SK-N-SH treated with all-trans-retinoic acid at 6 μM for 48 hours (cell line): ENCODE data around the gene SLC5A5.

Experiments used
- ATAC-seq: fragments of 200-7000 bp; cut with Tn5 transposase; 3 replicates; pipeline ENCODE4 v1.9.1; 2020; ENCODE audit warnings: mild to moderate bottlenecking, moderate library complexity
- ARNTL ChIP-seq: fragments of 450-650 bp; formaldehyde crosslinking; IDR thresholded peaks from 2 replicates; pipeline ENCODE4 v1.5.0; 2020; ENCODE audit warnings: low read depth, mild to moderate bottlenecking, moderate library complexity, borderline replicate concordance
- BACH2 ChIP-seq: fragments of 250-450 bp; sonication (Bioruptor Pico); IDR thresholded peaks from 2 replicates; pipeline ENCODE4 v1.9.0; 2021; ENCODE audit warnings: mild to moderate bottlenecking, borderline replicate concordance
- CSDC2 ChIP-seq: fragments of 250-450 bp; sonication (Bioruptor Pico); IDR thresholded peaks from 2 replicates; pipeline ENCODE4 v1.5.0; 2020; ENCODE audit warnings: mild to moderate bottlenecking, moderate library complexity
- GLIS3 ChIP-seq: fragments of 250-450 bp; sonication (Bioruptor Pico); IDR thresholded peaks from 2 replicates; pipeline ENCODE4 v1.5.0; 2020; ENCODE audit warnings: mild to moderate bottlenecking, moderate library complexity
- ISL1 ChIP-seq: fragments of 250-450 bp; sonication (Bioruptor Pico); IDR thresholded peaks from 2 replicates; pipeline ENCODE4 v2.1.2; 2022; ENCODE audit warnings: mild to moderate bottlenecking, moderate library complexity
- OSR1 ChIP-seq: fragments of 250-450 bp; sonication (Bioruptor Pico); IDR thresholded peaks from 2 replicates; pipeline ENCODE4 v1.8.0; 2022; ENCODE audit warnings: moderate library complexity, mild to moderate bottlenecking, inconsistent platforms
- PPARA ChIP-seq: fragments of 250-450 bp; sonication (Bioruptor Pico); IDR thresholded peaks from 2 replicates; pipeline ENCODE4 v1.5.0; 2020; ENCODE audit warnings: mild to moderate bottlenecking, borderline replicate concordance
- RARB ChIP-seq: fragments of 250-450 bp; sonication (Bioruptor Pico); IDR thresholded peaks from 2 replicates; pipeline ENCODE4 v1.8.0; 2021; ENCODE audit warnings: mild to moderate bottlenecking, moderate library complexity
- SNAI2 ChIP-seq: fragments of 250-450 bp; sonication (Bioruptor Pico); IDR thresholded peaks from 2 replicates; pipeline ENCODE4 v1.5.0; 2020; ENCODE audit warnings: mild to moderate bottlenecking, moderate library complexity
- TCF4 ChIP-seq: fragments of 250-450 bp; sonication (Bioruptor Pico); IDR thresholded peaks from 2 replicates; pipeline ENCODE4 v1.8.0; 2021; ENCODE audit warnings: mild to moderate bottlenecking, moderate library complexity, borderline replicate concordance
- TOX ChIP-seq: fragments of 250-450 bp; sonication (Bioruptor Pico); IDR thresholded peaks from 2 replicates; pipeline ENCODE4 v1.8.0; 2021; ENCODE audit warnings: mild to moderate bottlenecking, moderate library complexity, borderline replicate concordance
- ZC3H10 ChIP-seq: fragments of 250-450 bp; sonication (Bioruptor Pico); IDR thresholded peaks from 2 replicates; pipeline ENCODE4 v1.5.1; 2021; ENCODE audit warnings: mild to moderate bottlenecking, moderate library complexity
- ZFP3 ChIP-seq: fragments of 250-450 bp; sonication (Bioruptor Pico); IDR thresholded peaks from 2 replicates; pipeline ENCODE4 v1.5.0; 2020; ENCODE audit warnings: mild to moderate bottlenecking, moderate library complexity
- ZFP30 ChIP-seq: fragments of 450-650 bp; formaldehyde crosslinking; IDR thresholded peaks from 2 replicates; pipeline ENCODE4 v1.5.0; 2022; ENCODE audit warnings: mild to moderate bottlenecking, moderate library complexity
- ZNF565 ChIP-seq: fragments of 450-650 bp; formaldehyde crosslinking; conservative IDR thresholded peaks from 2 replicates; pipeline ENCODE4 v1.5.0; 2020; ENCODE audit warnings: low read depth, mild to moderate bottlenecking, moderate library complexity
- ZNF70 ChIP-seq: fragments of 450-650 bp; formaldehyde crosslinking; IDR thresholded peaks from 2 replicates; pipeline ENCODE4 v1.5.0; 2020; ENCODE audit warnings: mild to moderate bottlenecking, moderate library complexity
- ZNF8 ChIP-seq: fragments of 450-650 bp; formaldehyde crosslinking; IDR thresholded peaks from 2 replicates; pipeline ENCODE4 v1.5.0; 2020; ENCODE audit warnings: mild to moderate bottlenecking, moderate library complexity
- TF ChIP-seq, protein P1 (sequence below): fragments of 250-450 bp; sonication (Bioruptor Pico); IDR thresholded peaks from 2 replicates; pipeline ENCODE4 v1.5.1; 2021; ENCODE audit warnings: mild to moderate bottlenecking, moderate library complexity
- TF ChIP-seq, protein P2 (sequence below): fragments of 250-450 bp; sonication (Bioruptor Pico); IDR thresholded peaks from 2 replicates; pipeline ENCODE4 v1.8.0; 2020; ENCODE audit warnings: mild to moderate bottlenecking, moderate library complexity, borderline replicate concordance
- TF ChIP-seq, protein P3 (sequence below): fragments of 250-450 bp; sonication (Bioruptor Pico); IDR thresholded peaks from 2 replicates; pipeline ENCODE4 v1.5.0; 2020; ENCODE audit warnings: mild to moderate bottlenecking, moderate library complexity

The SLC5A5 gene

DNA sequence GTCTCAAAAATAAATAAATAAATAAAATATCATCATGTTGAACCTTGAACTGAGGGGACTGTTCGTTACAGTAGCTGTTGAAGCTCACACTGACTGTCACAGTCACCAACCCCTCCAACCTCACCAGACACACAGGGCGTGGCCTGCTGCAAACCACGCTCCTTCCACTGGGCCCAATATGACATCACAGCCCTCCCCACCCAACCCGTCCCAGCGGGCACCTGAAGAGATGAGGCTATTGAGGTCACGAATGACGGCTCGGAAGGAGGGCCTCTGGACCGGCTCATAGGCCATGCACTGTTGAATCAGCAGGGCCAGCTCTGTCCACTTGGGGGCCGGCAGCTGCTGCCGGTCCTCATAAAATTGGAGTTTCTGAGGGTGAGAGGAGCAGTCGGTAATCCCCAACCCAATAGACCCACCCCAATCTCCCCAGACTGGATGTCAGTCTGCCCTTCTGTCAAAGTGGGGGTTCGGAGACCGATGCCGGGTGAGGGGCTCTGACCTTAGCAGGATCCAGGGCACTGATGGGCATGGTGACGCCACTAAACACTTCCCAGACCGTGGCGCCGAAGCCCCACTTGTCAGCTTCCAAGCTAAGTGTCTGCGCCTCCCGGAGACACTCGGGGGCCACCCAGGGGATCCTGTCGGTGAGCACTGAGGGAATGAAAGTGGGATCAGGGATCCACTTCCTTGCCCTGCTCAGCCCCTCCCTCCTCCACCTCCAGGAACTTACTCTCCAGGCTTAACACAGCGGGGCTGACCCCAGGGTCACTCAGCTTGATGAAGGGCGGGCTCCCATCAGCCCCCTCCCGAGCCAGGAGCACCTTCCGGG is 37.2 kb upstream of the SLC5A5 start:
- no peak for TF ChIP-seq BACH2 (CRISPR knock-in tag)
- TF ChIP-seq CSDC2 (CRISPR knock-in tag), result no peak
- TF ChIP-seq GLIS3 (CRISPR knock-in tag), result no peak
- no peak for TF ChIP-seq ZNF8 (CRISPR knock-in tag)
- TF ChIP-seq PPARA, result no peak
- no peak for TF ChIP-seq ZFP30 (CRISPR knock-in tag)
- TF ChIP-seq TOX (CRISPR knock-in tag), result no peak
- no peak for TF ChIP-seq ZNF565 (CRISPR knock-in tag)
- no peak for ATAC-seq

DNA sequence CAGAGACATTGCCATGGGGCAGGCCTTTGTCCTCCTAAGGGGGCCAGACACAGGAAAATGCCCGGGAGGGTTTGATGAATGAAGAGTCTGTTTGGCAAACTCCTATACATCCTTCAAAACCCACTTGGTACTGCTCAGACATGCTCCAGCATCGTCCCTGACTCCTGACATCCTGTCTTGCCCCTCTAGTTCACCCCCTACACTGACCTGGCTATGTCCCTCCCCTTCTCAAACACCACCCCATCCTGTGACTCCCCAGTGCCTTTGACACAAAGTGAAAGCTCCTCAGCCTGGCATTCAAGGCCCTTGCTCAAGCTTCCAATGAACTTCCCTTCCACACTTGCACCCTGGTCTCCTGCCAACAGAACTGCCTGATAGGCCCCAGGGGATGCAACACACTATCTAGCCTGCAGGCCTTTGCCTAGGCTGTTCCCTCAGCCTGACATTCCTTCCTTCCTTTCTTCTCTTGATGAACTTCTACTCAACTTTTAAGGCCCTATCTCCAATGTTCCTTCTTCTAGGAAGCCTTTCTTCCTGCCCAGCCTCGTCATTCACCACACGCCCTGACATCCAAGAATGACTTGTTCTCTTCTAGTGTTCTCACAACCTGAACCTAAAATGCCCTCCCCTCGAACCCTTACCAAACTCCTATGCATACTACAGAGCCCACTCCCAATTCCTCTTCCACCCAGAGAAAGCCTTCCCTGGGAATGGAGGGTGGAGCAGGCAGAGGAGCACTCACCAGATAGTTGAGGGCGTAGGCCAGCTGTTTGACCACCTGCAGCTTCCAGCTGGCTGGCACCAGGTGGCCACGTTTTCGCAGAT is 36.4 kb upstream of the SLC5A5 start:
- TF ChIP-seq, protein P1, sequence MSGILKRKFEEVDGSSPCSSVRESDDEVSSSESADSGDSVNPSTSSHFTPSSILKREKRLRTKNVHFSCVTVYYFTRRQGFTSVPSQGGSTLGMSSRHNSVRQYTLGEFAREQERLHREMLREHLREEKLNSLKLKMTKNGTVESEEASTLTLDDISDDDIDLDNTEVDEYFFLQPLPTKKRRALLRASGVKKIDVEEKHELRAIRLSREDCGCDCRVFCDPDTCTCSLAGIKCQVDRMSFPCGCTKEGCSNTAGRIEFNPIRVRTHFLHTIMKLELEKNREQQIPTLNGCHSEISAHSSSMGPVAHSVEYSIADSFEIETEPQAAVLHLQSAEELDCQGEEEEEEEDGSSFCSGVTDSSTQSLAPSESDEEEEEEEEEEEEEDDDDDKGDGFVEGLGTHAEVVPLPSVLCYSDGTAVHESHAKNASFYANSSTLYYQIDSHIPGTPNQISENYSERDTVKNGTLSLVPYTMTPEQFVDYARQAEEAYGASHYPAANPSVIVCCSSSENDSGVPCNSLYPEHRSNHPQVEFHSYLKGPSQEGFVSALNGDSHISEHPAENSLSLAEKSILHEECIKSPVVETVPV (CRISPR knock-in tag), result no peak
- peak; percentile 97 for TF ChIP-seq ZFP3 (CRISPR knock-in tag)

DNA sequence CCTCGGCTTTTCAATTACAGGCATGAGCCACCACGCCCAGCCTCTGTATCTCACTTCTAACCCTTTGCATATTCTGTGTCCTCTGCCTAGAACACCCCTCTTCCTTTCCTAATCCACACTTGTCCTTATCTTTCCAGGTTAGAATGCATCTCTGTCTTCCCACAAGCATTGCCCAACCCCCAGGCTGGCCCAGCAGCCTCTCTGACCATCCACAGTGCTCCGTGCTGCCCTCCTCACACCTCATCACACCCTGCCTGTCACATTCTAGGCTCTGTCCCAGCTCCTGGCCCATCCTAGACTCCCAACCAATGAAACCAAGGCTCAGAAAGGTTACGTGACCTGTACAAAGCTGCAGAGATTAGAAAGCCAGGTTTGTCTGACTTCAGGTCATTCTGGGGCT is 35.2 kb upstream of the SLC5A5 start:
- TF ChIP-seq TOX (CRISPR knock-in tag), result no peak
- no peak for TF ChIP-seq ZFP3 (CRISPR knock-in tag)
- TF ChIP-seq OSR1 (CRISPR knock-in tag), result no peak
- no peak for TF ChIP-seq ZNF8 (CRISPR knock-in tag)
- no peak for TF ChIP-seq SNAI2
- no peak for TF ChIP-seq ZC3H10 (CRISPR knock-in tag)
- TF ChIP-seq ZFP30 (CRISPR knock-in tag), result no peak
- no peak for TF ChIP-seq GLIS3 (CRISPR knock-in tag)
- no peak for TF ChIP-seq BACH2 (CRISPR knock-in tag)
- TF ChIP-seq, protein P2, sequence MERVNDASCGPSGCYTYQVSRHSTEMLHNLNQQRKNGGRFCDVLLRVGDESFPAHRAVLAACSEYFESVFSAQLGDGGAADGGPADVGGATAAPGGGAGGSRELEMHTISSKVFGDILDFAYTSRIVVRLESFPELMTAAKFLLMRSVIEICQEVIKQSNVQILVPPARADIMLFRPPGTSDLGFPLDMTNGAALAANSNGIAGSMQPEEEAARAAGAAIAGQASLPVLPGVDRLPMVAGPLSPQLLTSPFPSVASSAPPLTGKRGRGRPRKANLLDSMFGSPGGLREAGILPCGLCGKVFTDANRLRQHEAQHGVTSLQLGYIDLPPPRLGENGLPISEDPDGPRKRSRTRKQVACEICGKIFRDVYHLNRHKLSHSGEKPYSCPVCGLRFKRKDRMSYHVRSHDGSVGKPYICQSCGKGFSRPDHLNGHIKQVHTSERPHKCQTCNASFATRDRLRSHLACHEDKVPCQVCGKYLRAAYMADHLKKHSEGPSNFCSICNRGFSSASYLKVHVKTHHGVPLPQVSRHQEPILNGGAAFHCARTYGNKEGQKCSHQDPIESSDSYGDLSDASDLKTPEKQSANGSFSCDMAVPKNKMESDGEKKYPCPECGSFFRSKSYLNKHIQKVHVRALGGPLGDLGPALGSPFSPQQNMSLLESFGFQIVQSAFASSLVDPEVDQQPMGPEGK (CRISPR knock-in tag), result no peak
- no peak for ATAC-seq

More for the DNA sequence above, 36.4 kb upstream of the SLC5A5 start:
- no peak for ATAC-seq

DNA sequence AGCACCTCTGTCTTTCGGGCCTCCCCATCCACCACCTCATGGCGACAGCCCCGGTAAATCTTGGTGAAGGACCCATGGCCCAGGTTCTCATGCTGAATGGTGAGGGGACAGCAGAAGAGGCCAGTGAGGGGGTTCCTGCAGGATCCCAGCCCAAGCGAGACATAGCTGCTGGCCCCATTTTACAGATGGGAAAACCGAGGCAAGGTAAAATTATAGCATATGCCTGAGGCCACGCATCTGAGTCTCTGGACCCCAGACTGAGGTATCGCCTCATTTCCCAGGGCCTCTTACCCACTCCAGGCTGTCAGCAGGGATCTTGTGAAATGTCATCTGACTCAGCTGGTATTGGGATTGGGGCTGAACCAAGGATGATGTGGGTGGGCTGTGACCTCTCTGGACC is 33.8 kb upstream of the SLC5A5 start:
- no peak for ATAC-seq
- TF ChIP-seq SNAI2, result no peak
- TF ChIP-seq ZNF70 (CRISPR knock-in tag), result no peak
- TF ChIP-seq, protein P1 (CRISPR knock-in tag), result no peak
- TF ChIP-seq TCF4 (CRISPR knock-in tag), result no peak
- no peak for TF ChIP-seq ZNF8 (CRISPR knock-in tag)
- TF ChIP-seq ZC3H10 (CRISPR knock-in tag), result no peak
- TF ChIP-seq BACH2 (CRISPR knock-in tag), result no peak
- TF ChIP-seq ZFP3 (CRISPR knock-in tag), result no peak
- TF ChIP-seq CSDC2 (CRISPR knock-in tag), result no peak
- TF ChIP-seq RARB (CRISPR knock-in tag), result no peak
- TF ChIP-seq ZFP30 (CRISPR knock-in tag), result no peak
- no peak for TF ChIP-seq GLIS3 (CRISPR knock-in tag)
- no peak for TF ChIP-seq TOX (CRISPR knock-in tag)
- TF ChIP-seq ARNTL (CRISPR knock-in tag), result no peak
- TF ChIP-seq PPARA, result no peak

DNA sequence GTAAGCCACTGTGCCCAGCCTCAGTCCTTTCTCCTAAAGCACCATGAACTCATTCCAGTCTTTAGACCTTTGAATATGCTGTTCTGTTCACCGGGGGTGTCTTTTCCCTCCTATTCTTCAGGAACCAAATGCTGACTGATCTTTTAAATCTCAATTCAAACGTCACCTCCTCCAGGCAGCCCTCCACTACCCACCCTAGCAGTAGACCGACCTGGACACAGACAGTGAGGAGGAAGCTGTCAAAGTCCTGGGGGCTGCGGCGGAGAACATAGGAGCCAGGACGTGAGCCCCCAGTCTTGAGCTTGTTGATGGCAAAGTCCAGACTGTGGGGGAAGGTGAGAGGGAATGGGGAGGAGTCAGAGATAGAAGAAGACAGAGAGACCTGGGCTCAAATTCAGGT is 31.7 kb upstream of the SLC5A5 start:
- no peak for ATAC-seq
- no peak for TF ChIP-seq OSR1 (CRISPR knock-in tag)
- no peak for TF ChIP-seq ZNF8 (CRISPR knock-in tag)
- no peak for TF ChIP-seq PPARA
- TF ChIP-seq ZFP3 (CRISPR knock-in tag), result no peak
- TF ChIP-seq TOX (CRISPR knock-in tag), result no peak
- no peak for TF ChIP-seq SNAI2
- TF ChIP-seq ARNTL (CRISPR knock-in tag), result no peak
- no peak for TF ChIP-seq TCF4 (CRISPR knock-in tag)
- TF ChIP-seq, protein P2 (CRISPR knock-in tag), result no peak
- TF ChIP-seq ISL1 (CRISPR knock-in tag), result no peak
- TF ChIP-seq BACH2 (CRISPR knock-in tag), result no peak
- TF ChIP-seq, protein P3, sequence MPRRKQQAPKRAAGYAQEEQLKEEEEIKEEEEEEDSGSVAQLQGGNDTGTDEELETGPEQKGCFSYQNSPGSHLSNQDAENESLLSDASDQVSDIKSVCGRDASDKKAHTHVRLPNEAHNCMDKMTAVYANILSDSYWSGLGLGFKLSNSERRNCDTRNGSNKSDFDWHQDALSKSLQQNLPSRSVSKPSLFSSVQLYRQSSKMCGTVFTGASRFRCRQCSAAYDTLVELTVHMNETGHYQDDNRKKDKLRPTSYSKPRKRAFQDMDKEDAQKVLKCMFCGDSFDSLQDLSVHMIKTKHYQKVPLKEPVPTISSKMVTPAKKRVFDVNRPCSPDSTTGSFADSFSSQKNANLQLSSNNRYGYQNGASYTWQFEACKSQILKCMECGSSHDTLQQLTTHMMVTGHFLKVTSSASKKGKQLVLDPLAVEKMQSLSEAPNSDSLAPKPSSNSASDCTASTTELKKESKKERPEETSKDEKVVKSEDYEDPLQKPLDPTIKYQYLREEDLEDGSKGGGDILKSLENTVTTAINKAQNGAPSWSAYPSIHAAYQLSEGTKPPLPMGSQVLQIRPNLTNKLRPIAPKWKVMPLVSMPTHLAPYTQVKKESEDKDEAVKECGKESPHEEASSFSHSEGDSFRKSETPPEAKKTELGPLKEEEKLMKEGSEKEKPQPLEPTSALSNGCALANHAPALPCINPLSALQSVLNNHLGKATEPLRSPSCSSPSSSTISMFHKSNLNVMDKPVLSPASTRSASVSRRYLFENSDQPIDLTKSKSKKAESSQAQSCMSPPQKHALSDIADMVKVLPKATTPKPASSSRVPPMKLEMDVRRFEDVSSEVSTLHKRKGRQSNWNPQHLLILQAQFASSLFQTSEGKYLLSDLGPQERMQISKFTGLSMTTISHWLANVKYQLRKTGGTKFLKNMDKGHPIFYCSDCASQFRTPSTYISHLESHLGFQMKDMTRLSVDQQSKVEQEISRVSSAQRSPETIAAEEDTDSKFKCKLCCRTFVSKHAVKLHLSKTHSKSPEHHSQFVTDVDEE (CRISPR knock-in tag), result no peak
- TF ChIP-seq GLIS3 (CRISPR knock-in tag), result no peak
